IPS-15b (cell line): ENCODE results near the gene OXSR1.

Experiments used
- H3K27me3 ChIP-seq: one replicate; pipeline ENCODE4 v1.6.1; 2013; ENCODE audit warnings: low read length; ENCODE audit not compliant: control insufficient read depth, insufficient read depth
- H3K36me3 ChIP-seq: one replicate; pipeline ENCODE4 v1.6.1; 2013; ENCODE audit warnings: low read length; ENCODE audit not compliant: control insufficient read depth, insufficient read depth
- H3K4me1 ChIP-seq: one replicate; pipeline ENCODE4 v1.6.1; 2013; ENCODE audit warnings: mild to moderate bottlenecking, low read length; ENCODE audit not compliant: control insufficient read depth, insufficient read depth
- H3K4me3 ChIP-seq: one replicate; pipeline ENCODE4 v1.5.1; 2013; ENCODE audit warnings: low read depth, low read length
- H3K9ac ChIP-seq: one replicate; pipeline ENCODE4 v1.6.1; 2013; ENCODE audit warnings: low read depth, mild to moderate bottlenecking, low read length
- H3K9me3 ChIP-seq: one replicate; pipeline ENCODE4 v1.6.1; 2013; ENCODE audit warnings: mild to moderate bottlenecking, low read length; ENCODE audit not compliant: control insufficient read depth, insufficient read depth

Gene OXSR1

DNA sequence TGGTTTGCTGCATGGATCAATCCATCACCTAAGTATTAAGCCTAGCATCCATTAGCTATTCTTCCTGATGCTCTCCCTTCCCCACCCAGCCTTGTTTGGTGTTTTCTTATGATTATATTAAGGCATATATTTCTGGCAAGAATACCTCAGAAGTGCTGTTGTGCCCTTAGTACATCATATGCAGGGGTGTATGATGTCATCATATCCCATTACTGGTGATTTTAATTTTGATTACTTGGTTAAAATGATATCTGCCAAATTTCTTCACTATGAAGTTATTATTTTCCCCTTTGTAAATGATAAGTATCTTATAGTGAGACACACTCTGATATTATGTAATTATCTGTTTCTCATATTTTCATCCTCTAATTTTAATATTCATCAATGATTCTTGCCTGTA, 132.2 kb downstream of the OXSR1 start:
- H3K4me1 ChIP-seq: no peaks in the 10 kb centered on the region
- H3K9ac ChIP-seq: no peak overlapping the region
- H3K4me3 ChIP-seq: no peak overlapping the region
- H3K9me3 ChIP-seq: no peaks in the 10 kb centered on the region
- no peaks in the 10 kb centered on the region for H3K36me3 ChIP-seq
- H3K27me3 ChIP-seq: no peaks in the 10 kb centered on the region

DNA sequence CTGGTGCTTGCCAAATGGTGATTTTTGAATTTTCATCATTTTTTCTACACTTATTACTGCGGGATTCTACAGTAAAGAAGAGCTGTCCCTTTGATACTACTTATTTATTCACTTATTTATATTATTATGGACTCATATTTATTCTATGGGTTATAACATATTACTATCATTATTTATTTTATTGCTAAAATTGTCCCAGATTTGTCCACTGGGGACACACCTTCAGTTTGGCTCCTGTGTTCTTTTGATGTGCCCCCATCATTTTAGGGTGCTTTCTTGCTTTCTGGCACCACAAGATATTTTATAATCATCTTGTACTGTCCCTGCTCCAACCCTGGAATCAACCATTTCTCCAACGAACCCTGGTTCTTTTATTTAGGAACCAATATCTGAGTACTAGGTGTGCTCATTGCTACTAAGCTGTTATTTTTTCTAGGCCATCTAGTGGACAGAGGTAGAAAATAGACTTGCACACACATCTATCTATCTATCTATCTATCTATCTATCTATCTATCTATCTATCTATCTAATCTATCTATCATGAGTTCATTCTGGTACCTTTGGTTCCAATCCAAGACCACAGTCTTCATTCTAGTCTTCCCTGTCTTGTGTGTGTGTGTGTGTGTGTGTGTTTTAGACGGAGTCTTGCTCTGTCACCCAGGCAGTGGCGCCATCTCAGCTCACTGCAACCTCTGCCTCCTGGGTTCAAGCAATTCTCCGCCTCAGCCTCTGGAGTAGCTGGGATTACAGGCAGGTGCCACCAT, 132.8 kb downstream of the OXSR1 start:
- Histone ChIP-seq H3K36me3 (no peaks in the 10 kb centered on the region), H3K9ac (no peak overlapping the region), H3K4me3 (no peak overlapping the region), H3K4me1 (no peaks in the 10 kb centered on the region), H3K9me3 (no peaks in the 10 kb centered on the region), H3K27me3 (no peaks in the 10 kb centered on the region)
